BLaER1 treated with 17β-estradiol and CSF1 and Interleukin-3, amounts not matched to agents 10 nM and 100 nM (cell line): Measurements from ENCODE around the gene INSR.

Experiments
- H3K27ac ChIP-seq, 11 experiments: shearing (Covaris generic); formaldehyde crosslinking; 2 replicates each; pipeline ENCODE4 v1.8.1; 2022
- H3K27me3 ChIP-seq, 11 experiments: shearing (Covaris generic); formaldehyde crosslinking; 2 replicates each; pipeline ENCODE4 v1.8.1; 2022
- H3K36me3 ChIP-seq, 11 experiments: shearing (Covaris generic); formaldehyde crosslinking; 2 replicates each; pipeline ENCODE4 v1.8.1; 2022
- H3K4me1 ChIP-seq, 10 experiments: shearing (Covaris generic); formaldehyde crosslinking; 2 replicates each; pipeline ENCODE4 v1.8.1; 2022
- H3K4me2 ChIP-seq, 11 experiments: shearing (Covaris generic); formaldehyde crosslinking; 2 replicates each; pipeline ENCODE4 v1.8.1; 2022
- H3K4me3 ChIP-seq, 10 experiments: shearing (Covaris generic); formaldehyde crosslinking; 2 replicates each; pipeline ENCODE4 v1.8.1; 2022
- H3K9ac ChIP-seq, 11 experiments: shearing (Covaris generic); formaldehyde crosslinking; 2 replicates each; pipeline ENCODE4 v1.8.1; 2022
- H3K9me3 ChIP-seq, 11 experiments: shearing (Covaris generic); formaldehyde crosslinking; replicated peaks in 1 of 11; 2 replicates each; pipeline ENCODE4 v1.8.1; 2022
- H4K20me1 ChIP-seq, 11 experiments: shearing (Covaris generic); formaldehyde crosslinking; 2 replicates each; pipeline ENCODE4 v1.8.1; 2022
- Cebpa-rat ChIP-seq, 11 experiments: shearing (Covaris generic); IDR thresholded peaks; 2 replicates each; pipeline ENCODE4 v1.8.1; 2022

Gene INSR

GRCh38 chr19:7258041-7258839 lies 36.0 kb downstream of the INSR start:
- Histone ChIP-seq H3K4me2 (peak overlapping the region; percentile 17 to 64 (median 52); a peak in 18 of 22 replicates), H3K4me1 (peaks cover 26 to 87% (median 67%) of the 10 kb centered on the region in 10 experiments), H4K20me1 (peaks cover 0 to 97% (median 85%) of the 10 kb centered on the region in 11 experiments; a peak in 18 of 22 replicates), H3K4me3 (no peak overlapping the region), H3K9me3 (no peaks in the 10 kb centered on the region), H3K27me3 (no peaks in the 10 kb centered on the region), H3K9ac (peak overlapping the region in 4 of 11 experiments; percentile 22 to 35 (median 29); a peak in 4 of 22 replicates), H3K36me3 (peaks cover 0 to 98% (median 92%) of the 10 kb centered on the region in 11 experiments; a peak in 20 of 22 replicates), H3K27ac (peak overlapping the region in 9 of 11 experiments; percentile 1 to 62 (median 56); a peak in 16 of 22 replicates)
- TF ChIP-seq Cebpa-rat (IDR thresholded peaks at IDR 0.05): no peak

GRCh38 chr19:7257148-7258040 lies 36.8 kb downstream of the INSR start:
- peak overlapping the region; percentile 17 to 64 (median 52); a peak in 19 of 22 replicates for H3K4me2 ChIP-seq
- H3K4me3 ChIP-seq: no peak overlapping the region
- peaks cover 0 to 98% (median 92%) of the 10 kb centered on the region in 11 experiments; a peak in 19 of 22 replicates for H3K36me3 ChIP-seq
- H3K4me1 ChIP-seq: peaks cover 22 to 87% (median 64%) of the 10 kb centered on the region in 10 experiments
- peaks cover 0 to 4% (median 0%) of the 10 kb centered on the region in 11 experiments; a peak in 1 of 22 replicates for H3K9me3 ChIP-seq
- H3K27ac ChIP-seq: peak overlapping the region in 8 of 11 experiments; percentile 1 to 62 (median 58); a peak in 16 of 22 replicates
- peaks cover 0 to 96% (median 82%) of the 10 kb centered on the region in 11 experiments; a peak in 18 of 22 replicates for H4K20me1 ChIP-seq
- peak overlapping the region in 5 of 11 experiments; percentile 8 to 35 (median 24); a peak in 4 of 22 replicates for H3K9ac ChIP-seq
- no peak for TF ChIP-seq Cebpa-rat (IDR thresholded peaks at IDR 0.05)
- no peaks in the 10 kb centered on the region for H3K27me3 ChIP-seq

DNA sequence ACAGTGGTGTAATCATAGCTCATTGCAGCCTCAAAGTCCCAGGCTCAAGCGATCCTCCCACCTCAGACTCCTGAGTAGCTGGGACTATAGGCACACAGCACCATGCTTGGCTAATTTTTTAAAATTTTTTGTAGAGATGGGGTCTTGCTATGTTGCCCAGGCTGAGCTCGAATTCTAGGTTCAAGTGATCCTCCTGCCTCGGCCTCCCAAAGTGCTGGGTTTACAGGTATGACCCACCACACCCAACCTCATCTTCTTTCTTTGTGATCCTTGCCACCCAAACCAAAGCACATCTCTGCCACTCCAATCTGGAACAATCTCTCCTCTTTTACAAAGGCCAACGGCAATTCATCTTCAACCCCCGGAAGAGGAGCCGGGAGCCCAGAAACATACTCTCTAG lies 38.6 kb downstream of the INSR start:
- Histone ChIP-seq H3K9ac (no peak overlapping the region; a peak in 1 of 22 replicates), H3K9me3 (peaks cover 0 to 13% (median 0%) of the 10 kb centered on the region in 11 experiments; a peak in 2 of 22 replicates), H4K20me1 (peaks cover 0 to 91% (median 75%) of the 10 kb centered on the region in 11 experiments; a peak in 18 of 22 replicates), H3K27ac (peak overlapping the region in 7 of 11 experiments; percentile 15 to 69 (median 50); a peak in 9 of 22 replicates), H3K36me3 (peaks cover 0 to 97% (median 87%) of the 10 kb centered on the region in 11 experiments; a peak in 19 of 22 replicates), H3K27me3 (no peaks in the 10 kb centered on the region), H3K4me1 (peaks cover 40 to 87% (median 66%) of the 10 kb centered on the region in 10 experiments), H3K4me2 (peak overlapping the region in 9 of 11 experiments; percentile 1 to 60 (median 36); a peak in 11 of 22 replicates), H3K4me3 (no peak overlapping the region)
- TF ChIP-seq Cebpa-rat (IDR thresholded peaks at IDR 0.05): no peak

- Histone ChIP-seq H3K9ac (peak overlapping the region in 1 of 11 experiments; percentile 16; a peak in 1 of 22 replicates), H3K27ac (peak overlapping the region in 7 of 11 experiments; percentile 15 to 69 (median 50); a peak in 12 of 22 replicates), H3K4me1 (peaks cover 42 to 84% (median 63%) of the 10 kb centered on the region in 10 experiments), H3K4me2 (peak overlapping the region in 10 of 11 experiments; percentile 1 to 60 (median 36); a peak in 18 of 22 replicates), H3K27me3 (no peaks in the 10 kb centered on the region), H3K4me3 (no peak overlapping the region), H3K9me3 (peaks cover 0 to 14% (median 0%) of the 10 kb centered on the region in 11 experiments; a peak in 2 of 22 replicates), H3K36me3 (peaks cover 0 to 93% (median 83%) of the 10 kb centered on the region in 11 experiments; a peak in 19 of 22 replicates), H4K20me1 (peaks cover 0 to 87% (median 70%) of the 10 kb centered on the region in 11 experiments; a peak in 17 of 22 replicates)
- TF ChIP-seq Cebpa-rat (IDR thresholded peaks at IDR 0.05): no peak
Measured at GRCh38 chr19:7255119-7255518, 39.1 kb downstream of the INSR start.

DNA sequence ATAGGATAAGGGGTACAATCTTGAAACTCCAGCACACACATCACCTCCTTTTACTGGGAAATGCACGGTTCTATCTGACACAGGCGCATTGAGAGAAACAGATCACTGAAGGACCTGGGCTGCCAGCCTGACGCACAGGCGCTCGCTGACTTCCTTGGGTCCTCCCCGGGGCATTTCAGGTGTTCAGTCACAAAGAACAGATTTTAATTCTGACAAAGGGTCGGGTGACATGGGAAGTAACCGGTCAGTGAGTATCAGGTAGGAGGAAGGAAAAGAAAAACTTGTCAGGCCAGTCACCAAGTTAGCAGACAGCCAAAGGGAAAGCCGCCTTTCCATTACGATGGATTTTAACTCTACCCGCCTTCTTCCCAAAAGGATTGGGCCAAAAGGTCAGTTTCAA lies 39.6 kb downstream of the INSR start:
- peak overlapping the region in 2 of 11 experiments; percentile 4 to 40; a peak in 4 of 22 replicates for H3K9ac ChIP-seq
- peaks cover 42 to 81% (median 62%) of the 10 kb centered on the region in 10 experiments for H3K4me1 ChIP-seq
- peaks cover 0 to 17% (median 3%) of the 10 kb centered on the region in 11 experiments; a peak in 11 of 22 replicates for H3K9me3 ChIP-seq
- no peaks in the 10 kb centered on the region for H3K27me3 ChIP-seq
- peaks cover 0 to 82% (median 65%) of the 10 kb centered on the region in 11 experiments; a peak in 17 of 22 replicates for H4K20me1 ChIP-seq
- peak overlapping the region in 3 of 11 experiments; percentile 5 to 35 (median 33); a peak in 2 of 22 replicates for H3K4me2 ChIP-seq
- peak overlapping the region in 6 of 11 experiments; percentile 20 to 87 (median 48); a peak in 13 of 22 replicates for H3K27ac ChIP-seq
- no peak overlapping the region for H3K4me3 ChIP-seq
- no peak for TF ChIP-seq Cebpa-rat (IDR thresholded peaks at IDR 0.05)
- H3K36me3 ChIP-seq: peaks cover 0 to 93% (median 82%) of the 10 kb centered on the region in 11 experiments; a peak in 17 of 22 replicates

DNA sequence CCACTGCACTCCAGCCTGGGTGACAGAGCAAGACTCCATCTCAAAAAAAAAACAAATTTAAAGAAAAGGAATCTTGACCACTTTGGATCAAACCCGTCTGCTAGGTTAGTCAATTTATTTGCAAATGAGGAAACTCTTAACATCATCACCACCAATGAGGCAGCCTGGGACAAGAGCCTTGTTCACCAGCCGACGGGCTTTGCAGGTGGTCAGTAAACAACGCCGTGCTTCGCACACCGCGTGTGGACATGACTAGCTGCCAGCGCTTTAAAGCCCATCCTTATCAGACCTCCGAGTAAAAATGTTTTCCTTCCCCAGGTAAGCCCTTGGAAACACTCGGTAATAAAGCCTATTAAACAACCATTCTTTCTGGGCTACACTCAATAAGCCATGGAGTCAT lies 41.9 kb downstream of the INSR start:
- H3K27ac ChIP-seq: peak overlapping the region in 9 of 11 experiments; percentile 62 to 87 (median 78); a peak in 18 of 22 replicates
- H3K4me3 ChIP-seq: peak overlapping the region in 1 of 10 experiments; percentile 21; a peak in 1 of 20 replicates
- H3K9ac ChIP-seq: peak overlapping the region in 5 of 11 experiments; percentile 57 to 65 (median 59); a peak in 9 of 22 replicates
- H4K20me1 ChIP-seq: peaks cover 0 to 63% (median 43%) of the 10 kb centered on the region in 11 experiments; a peak in 16 of 22 replicates
- H3K9me3 ChIP-seq: peaks cover 0 to 38% (median 23%) of the 10 kb centered on the region in 11 experiments; a peak in 17 of 22 replicates
- H3K27me3 ChIP-seq: no peaks in the 10 kb centered on the region
- H3K36me3 ChIP-seq: peaks cover 0 to 93% (median 80%) of the 10 kb centered on the region in 11 experiments; a peak in 17 of 22 replicates
- peaks cover 33 to 72% (median 45%) of the 10 kb centered on the region in 10 experiments for H3K4me1 ChIP-seq
- TF ChIP-seq Cebpa-rat (IDR thresholded peaks at IDR 0.05): no peak
- peak overlapping the region in 10 of 11 experiments; percentile 0 to 88 (median 67); a peak in 19 of 22 replicates for H3K4me2 ChIP-seq

- Histone ChIP-seq H4K20me1 (peaks cover 0 to 65% (median 41%) of the 10 kb centered on the region in 11 experiments; a peak in 16 of 22 replicates), H3K4me3 (peak overlapping the region in 1 of 10 experiments; percentile 21; a peak in 1 of 20 replicates), H3K9me3 (peaks cover 4 to 47% (median 32%) of the 10 kb centered on the region in 11 experiments), H3K9ac (peak overlapping the region in 8 of 11 experiments; percentile 27 to 69 (median 59); a peak in 12 of 22 replicates), H3K36me3 (peaks cover 1 to 93% (median 80%) of the 10 kb centered on the region in 11 experiments; a peak in 19 of 22 replicates), H3K27ac (peak overlapping the region in 10 of 11 experiments; percentile 49 to 87 (median 78); a peak in 19 of 22 replicates), H3K4me1 (peaks cover 33 to 71% (median 43%) of the 10 kb centered on the region in 10 experiments), H3K4me2 (peak overlapping the region; percentile 0 to 88 (median 66); a peak in 19 of 22 replicates), H3K27me3 (no peaks in the 10 kb centered on the region)
- no peak for TF ChIP-seq Cebpa-rat (IDR thresholded peaks at IDR 0.05)
Measured at GRCh38 chr19:7251494-7251893, 42.7 kb downstream of the INSR start.
